ENCODE data around the gene CCDC110.
A peak's percentile ranks its signal among the peaks of the same experiment; 100 is the strongest.

The CCDC110 gene

GRCh38 chr4:185470501-185471195, 885 bp downstream of the CCDC110 start:
- DNase-seq, result peak; percentile 3 to 22 (median 4)

- no peak for DNase-seq
Measured at GRCh38 chr4:185469580-185470154, 1.9 kb downstream of the CCDC110 start.

- DNase-seq, result no peak
Measured at GRCh38 chr4:185468999-185469398, 2.5 kb downstream of the CCDC110 start.

- DNase-seq, result no peak
Measured at GRCh38 chr4:185467991-185468390, 3.5 kb downstream of the CCDC110 start.

GRCh38 chr4:185467101-185467500, 4.4 kb downstream of the CCDC110 start:
- no peak for DNase-seq

GRCh38 chr4:185465707-185466106, 5.8 kb downstream of the CCDC110 start:
- DNase-seq, result no peak

GRCh38 chr4:185464887-185465286, 6.6 kb downstream of the CCDC110 start:
- no peak for DNase-seq

- DNase-seq, result no peak
Measured at GRCh38 chr4:185464183-185464582, 7.3 kb downstream of the CCDC110 start.

GRCh38 chr4:185463541-185463940, 8.0 kb downstream of the CCDC110 start:
- no peak for DNase-seq

GRCh38 chr4:185461565-185461964, 10.0 kb downstream of the CCDC110 start:
- no peak for DNase-seq

GRCh38 chr4:185457136-185457535, 14.4 kb downstream of the CCDC110 start:
- no peak for DNase-seq

- DNase-seq, result no peak
Measured at GRCh38 chr4:185456131-185456530, 15.4 kb downstream of the CCDC110 start.

GRCh38 chr4:185445209-185445608, 26.3 kb downstream of the CCDC110 start:
- no peak for DNase-seq

GRCh38 chr4:185441479-185441878, 30.1 kb downstream of the CCDC110 start:
- DNase-seq, result no peak

- DNase-seq, result no peak
Measured at GRCh38 chr4:185437809-185438208, 33.7 kb downstream of the CCDC110 start.

GRCh38 chr4:185435466-185435865, 36.1 kb downstream of the CCDC110 start:
- DNase-seq, result no peak

- DNase-seq, result no peak
Measured at GRCh38 chr4:185429660-185430059, 41.9 kb downstream of the CCDC110 start.

GRCh38 chr4:185426960-185427688, 44.4 kb downstream of the CCDC110 start:
- DNase-seq, result no peak

- peak; percentile 92 to 94 (median 94) for DNase-seq
Measured at GRCh38 chr4:185425647-185426352, 45.7 kb downstream of the CCDC110 start, which contains the start of gene UFSP2. Gene UFSP2, minus strand, starts transcription at chr4:185425964. Its CDS starts 96 bp downstream, at chr4:185425868.

GRCh38 chr4:185424905-185425646, 46.5 kb downstream of the CCDC110 start:
- DNase-seq, result peak in 1 of 3 donors; percentile 30

GRCh38 chr4:185421366-185422124, 50.0 kb downstream of the CCDC110 start:
- DNase-seq, result no peak

- DNase-seq, result no peak
Measured at GRCh38 chr4:185416955-185417354, 54.6 kb downstream of the CCDC110 start.
